HG03159 (cell line): ENCODE data around the gene RTL10.

ENCODE experiments used
- ATAC-seq: cut with Tn5 transposase; IDR thresholded peaks from one replicate; pipeline ENCODE4 v1.9.1; 2021; ENCODE audit warnings: mild to moderate bottlenecking, moderate library complexity; ENCODE audit not compliant: unreplicated experiment

The RTL10 gene

GRCh38 chr22:19865141-19865829 is 10.6 kb upstream of the RTL10 start:
- ATAC-seq = no peak

- no peak for ATAC-seq
Measured at GRCh38 chr22:19864538-19865106, 9.9 kb upstream of the RTL10 start.

GRCh38 chr22:19863571-19863970 is 8.9 kb upstream of the RTL10 start:
- no peak for ATAC-seq

GRCh38 chr22:19862619-19863246 is 8.1 kb upstream of the RTL10 start:
- no peak for ATAC-seq

GRCh38 chr22:19859861-19860510 is 5.3 kb upstream of the RTL10 start:
- ATAC-seq = no peak

- no peak for ATAC-seq
Measured at GRCh38 chr22:19857382-19857781, 2.7 kb upstream of the RTL10 start.

- ATAC-seq = peak; percentile 19
Measured at GRCh38 chr22:19855504-19856409, 1.1 kb upstream of the RTL10 start.

GRCh38 chr22:19853879-19854777 is 546 bp downstream of the RTL10 start:
- ATAC-seq = peak; percentile 7

GRCh38 chr22:19853058-19853878 is 1.4 kb downstream of the RTL10 start:
- ATAC-seq = no peak

GRCh38 chr22:19852177-19852781 is 2.4 kb downstream of the RTL10 start:
- no peak for ATAC-seq

- no peak for ATAC-seq
Measured at GRCh38 chr22:19851291-19852176, 3.1 kb downstream of the RTL10 start.

GRCh38 chr22:19850763-19851109 is 3.9 kb downstream of the RTL10 start:
- no peak for ATAC-seq

GRCh38 chr22:19849835-19850762 is 4.6 kb downstream of the RTL10 start:
- ATAC-seq = no peak

- ATAC-seq = no peak
Measured at GRCh38 chr22:19848298-19849224, 6.1 kb downstream of the RTL10 start.

- no peak for ATAC-seq
Measured at GRCh38 chr22:19847345-19847632, 7.4 kb downstream of the RTL10 start.
